GM19025 (cell line): ENCODE results near the gene COX19.

Experiments
- ATAC-seq: cut with Tn5 transposase; IDR thresholded peaks from one replicate; pipeline ENCODE4 v1.9.1; 2021; ENCODE audit warnings: mild to moderate bottlenecking, low read depth, moderate library complexity; ENCODE audit not compliant: unreplicated experiment

COX19 gene

GRCh38 chr7:918118-918425, 57.3 kb downstream of the COX19 start:
- ATAC-seq: no peak

- ATAC-seq: no peak
Measured at GRCh38 chr7:917255-918117, 57.9 kb downstream of the COX19 start.

GRCh38 chr7:916291-916941, 58.9 kb downstream of the COX19 start:
- no peak for ATAC-seq
